VCaP (cell line): ENCODE measurements around the gene BTBD17.

Experiments used
- H3K27ac ChIP-seq: fragments of 450-650 bp; 2 replicates; pipeline ENCODE4 v1.5.1; 2017
- CTCF ChIP-seq: fragments of 450-650 bp; conservative IDR thresholded peaks from 2 replicates; pipeline ENCODE4 v1.5.1; 2017; ENCODE audit warnings: mild to moderate bottlenecking, moderate library complexity

Gene BTBD17

GRCh38 chr17:74318391-74318790, 43.3 kb downstream of the BTBD17 start:
- H3K27ac ChIP-seq, result no peak overlapping the region
- TF ChIP-seq CTCF, result no peak

DNA sequence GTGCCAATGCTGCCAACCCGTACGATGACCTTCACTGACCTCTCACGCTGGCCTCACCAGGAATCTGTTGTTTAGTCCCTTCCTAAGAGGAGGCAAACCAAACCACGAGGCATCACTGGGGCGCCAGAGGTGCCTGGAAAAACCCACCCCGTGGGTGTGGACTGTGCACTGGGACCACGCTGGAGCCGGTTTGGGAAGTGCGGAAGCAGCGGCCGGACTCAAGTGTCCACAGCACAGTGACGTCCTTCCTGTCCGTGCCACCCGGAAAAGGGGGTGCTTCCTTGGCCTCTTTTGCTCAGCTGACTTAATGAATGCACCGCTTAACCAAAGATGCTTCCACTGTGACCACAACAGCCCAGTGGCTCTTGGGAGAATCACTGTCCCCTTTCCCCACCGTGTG, 44.6 kb downstream of the BTBD17 start:
- no peak for TF ChIP-seq CTCF
- H3K27ac ChIP-seq, result no peak overlapping the region

DNA sequence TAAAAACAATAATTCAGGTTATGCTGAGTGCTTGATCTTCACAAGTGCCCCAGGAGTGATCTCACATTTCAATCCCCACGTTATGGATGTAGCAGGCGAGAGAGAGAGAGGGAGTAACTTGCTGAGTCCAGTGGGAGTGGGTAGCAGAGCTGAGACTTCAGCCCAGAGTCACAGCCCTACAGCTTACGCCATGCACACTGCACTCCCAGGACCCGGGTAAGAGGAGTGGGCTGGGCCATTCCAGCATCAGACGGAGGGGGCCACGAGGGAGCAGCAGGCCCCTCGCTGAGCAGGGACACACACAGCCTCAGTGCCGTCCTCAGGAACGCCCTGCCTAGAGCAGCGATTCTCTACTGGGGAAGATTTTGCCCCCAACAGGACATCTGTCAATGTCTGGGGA, 45.4 kb downstream of the BTBD17 start:
- H3K27ac ChIP-seq, result no peak overlapping the region
- TF ChIP-seq CTCF, result no peak

- no peak for TF ChIP-seq CTCF
- no peak overlapping the region for H3K27ac ChIP-seq
Measured at GRCh38 chr17:74314877-74315276, 46.8 kb downstream of the BTBD17 start.

DNA sequence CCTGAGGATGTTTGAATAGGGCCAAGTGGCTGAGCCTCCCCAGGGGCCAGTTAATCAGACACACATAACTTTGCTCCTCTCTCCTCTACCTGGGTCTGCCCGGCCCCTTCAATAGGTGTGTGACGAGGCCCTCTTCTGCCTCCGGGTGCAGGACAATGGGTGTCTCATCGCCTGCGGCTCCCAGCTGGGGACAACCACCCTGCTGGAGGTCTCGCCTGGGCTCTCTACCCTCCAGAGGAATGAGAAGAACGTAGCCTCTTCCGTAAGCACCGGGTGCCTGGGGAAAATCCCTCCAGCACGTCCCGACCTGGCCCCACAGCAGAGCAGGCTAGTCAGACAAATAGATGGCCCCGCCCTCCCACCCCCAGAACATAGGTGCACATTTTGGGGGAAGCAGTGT, 51.8 kb downstream of the BTBD17 start:
- no peak overlapping the region for H3K27ac ChIP-seq
- TF ChIP-seq CTCF, result no peak

- no peak overlapping the region for H3K27ac ChIP-seq
- no peak for TF ChIP-seq CTCF
Measured at GRCh38 chr17:74307984-74308773, 53.5 kb downstream of the BTBD17 start.
